HG02571 (cell line): ENCODE measurements around the gene SRXN1.

Source experiments
- ATAC-seq: cut with Tn5 transposase; IDR thresholded peaks from one replicate; pipeline ENCODE4 v1.9.1; 2021; ENCODE audit warnings: mild to moderate bottlenecking, moderate library complexity; ENCODE audit not compliant: unreplicated experiment

The SRXN1 gene

DNA sequence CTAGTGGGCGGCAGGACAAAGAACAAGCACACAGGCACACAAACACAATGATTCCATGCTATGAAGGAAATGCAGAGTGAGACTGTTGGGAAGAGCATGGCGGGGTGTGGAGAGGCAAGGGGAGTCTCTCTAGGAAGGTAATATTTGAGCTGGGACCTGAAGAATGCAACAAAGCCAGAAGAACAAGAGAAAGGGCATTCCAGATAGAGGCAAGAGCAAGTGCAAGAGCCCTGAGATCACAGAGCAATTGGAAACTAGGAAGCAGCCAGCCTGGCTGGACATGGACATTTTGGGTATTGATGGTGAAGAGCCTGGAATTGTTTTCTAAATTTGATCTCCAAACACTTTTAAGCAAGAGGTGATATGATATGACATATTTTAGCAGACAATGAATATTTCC lies 15.4 kb downstream of the SRXN1 start:
- ATAC-seq, result no peak

DNA sequence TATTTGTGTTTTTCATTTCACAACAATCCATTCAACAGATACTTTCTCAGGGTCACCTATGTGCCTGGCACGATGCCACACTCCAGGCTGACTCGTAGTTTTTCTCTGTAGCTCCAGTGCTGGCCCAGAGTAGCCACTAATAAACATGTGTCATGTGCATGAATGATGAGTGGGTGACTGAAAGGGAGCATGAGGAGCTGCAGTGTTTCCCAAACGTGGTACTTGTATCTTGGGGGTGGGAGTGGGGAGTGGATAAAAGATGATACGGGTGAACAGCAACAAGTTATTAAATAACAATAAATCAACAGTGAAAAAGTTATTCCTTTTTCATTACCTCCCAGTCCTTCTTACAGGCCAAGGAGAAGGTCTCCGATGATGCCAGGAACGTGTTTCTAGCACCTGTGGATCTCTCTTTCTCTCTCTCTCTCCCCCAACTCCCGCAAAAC lies 17.1 kb downstream of the SRXN1 start:
- no peak for ATAC-seq

DNA sequence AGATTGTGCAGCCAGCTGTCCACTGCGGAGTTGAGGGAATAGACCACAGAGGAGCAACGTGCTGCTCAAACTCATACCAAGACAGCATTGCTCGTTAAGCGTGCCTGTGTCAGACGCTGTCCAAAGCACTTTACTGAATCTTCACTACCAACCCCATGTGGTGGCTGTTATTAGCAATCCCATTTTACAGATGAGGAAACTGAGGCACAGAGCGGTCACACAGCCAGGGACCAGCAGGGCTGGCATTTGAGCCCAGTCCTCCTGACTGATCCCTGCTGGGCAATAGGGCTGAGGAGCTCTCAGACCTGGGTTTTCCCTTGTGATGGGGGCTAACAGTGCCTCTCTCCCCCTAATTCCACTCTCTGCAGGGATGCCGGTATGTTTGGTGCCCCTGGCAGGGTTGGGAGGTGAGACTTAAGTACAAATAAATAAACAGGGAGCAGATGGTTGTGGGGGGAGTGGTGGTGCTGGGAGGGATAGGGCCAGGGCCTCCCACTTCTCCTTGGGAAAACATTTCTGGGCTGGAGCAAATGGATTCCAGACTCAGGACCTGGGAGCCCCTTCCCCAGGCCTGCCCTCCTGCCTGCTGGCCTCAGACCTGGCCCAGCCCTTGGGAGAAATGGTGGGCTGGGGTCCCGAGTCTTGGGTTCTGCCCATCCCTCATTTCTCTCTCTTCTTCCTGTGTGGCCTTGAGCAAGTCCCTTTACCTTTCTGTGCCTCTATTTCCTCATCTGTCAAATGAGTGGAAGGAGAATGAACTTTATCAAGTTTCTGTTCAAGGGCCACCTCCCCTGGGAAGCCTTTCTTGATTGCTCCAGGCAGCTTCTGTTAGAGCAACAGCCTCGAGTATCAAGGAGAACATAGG lies 17.7 kb downstream of the SRXN1 start:
- ATAC-seq, result no peak

DNA sequence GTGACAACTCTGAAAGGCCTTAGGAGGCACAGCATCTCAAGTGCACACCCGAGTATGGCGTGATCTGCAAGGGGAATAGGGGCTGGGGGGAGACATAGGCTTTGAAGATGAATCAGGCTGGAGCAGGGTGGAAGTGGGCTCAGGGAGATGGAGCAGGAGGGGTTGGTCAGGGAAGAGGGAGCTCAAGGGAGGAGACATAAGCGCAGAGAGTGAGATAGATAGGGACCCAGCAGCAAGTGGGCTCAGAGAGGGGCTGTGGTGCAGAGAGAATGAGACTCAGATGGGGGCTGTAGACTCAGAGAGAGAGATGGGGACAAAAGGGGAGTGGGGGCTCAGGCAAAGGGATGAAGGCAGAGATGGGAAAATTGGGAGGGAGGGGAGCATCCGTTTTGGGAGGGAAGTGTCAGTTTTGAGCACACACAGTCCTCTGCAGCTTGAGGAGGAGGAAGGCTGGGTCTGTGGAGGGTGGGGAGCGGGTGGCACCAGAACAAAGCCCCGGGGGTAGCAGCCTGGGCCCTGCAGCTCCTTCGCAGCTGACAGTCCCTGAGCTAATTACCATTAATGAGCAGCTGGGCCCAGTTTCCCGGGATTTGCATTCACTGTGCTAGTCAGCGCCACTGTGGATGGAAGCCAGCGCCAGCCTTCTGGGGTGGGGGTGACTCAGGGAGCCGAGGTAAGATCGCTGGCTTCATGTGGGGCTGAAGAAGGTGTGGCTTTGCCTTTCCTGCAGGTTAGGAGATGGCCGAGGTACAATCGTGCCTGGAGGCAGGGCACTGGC lies 18.7 kb downstream of the SRXN1 start:
- no peak for ATAC-seq

DNA sequence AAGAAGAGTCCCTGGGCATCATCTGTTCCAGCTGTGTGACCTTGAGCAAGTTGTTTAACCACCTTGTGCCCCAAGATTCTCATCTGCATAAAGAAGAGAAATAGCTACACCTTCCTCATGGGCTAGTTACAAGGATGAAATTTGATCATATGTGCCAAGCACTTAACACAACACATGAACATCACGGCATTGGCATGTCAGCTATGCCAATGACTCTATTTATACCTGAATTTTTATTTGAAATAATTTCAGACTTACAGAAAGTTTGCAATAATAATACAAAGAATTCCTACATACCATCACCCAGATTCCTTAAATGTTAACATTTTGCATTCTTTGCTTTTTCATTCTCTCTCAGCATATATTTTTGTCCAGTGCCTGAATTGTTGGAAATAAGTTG lies 21.9 kb downstream of the SRXN1 start:
- no peak for ATAC-seq

DNA sequence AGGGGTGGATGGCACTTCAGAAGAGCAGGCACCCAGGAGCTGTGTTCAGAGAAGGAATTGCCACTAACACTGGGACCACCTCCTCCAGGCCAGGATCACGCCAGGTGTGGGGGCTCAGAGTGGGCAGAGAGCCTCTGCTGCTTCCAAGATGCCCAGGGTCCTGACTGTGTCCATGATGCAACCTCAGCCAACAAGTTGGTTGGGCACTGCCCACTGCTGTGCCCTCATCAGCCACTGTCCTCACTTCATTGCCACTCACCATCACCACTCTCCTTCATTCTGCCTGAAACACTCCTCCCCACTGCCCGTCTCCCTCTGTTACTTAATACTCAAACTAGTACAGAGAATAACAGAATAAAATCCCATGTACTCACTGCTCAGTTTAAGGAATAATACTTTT lies 26.4 kb downstream of the SRXN1 start:
- no peak for ATAC-seq

DNA sequence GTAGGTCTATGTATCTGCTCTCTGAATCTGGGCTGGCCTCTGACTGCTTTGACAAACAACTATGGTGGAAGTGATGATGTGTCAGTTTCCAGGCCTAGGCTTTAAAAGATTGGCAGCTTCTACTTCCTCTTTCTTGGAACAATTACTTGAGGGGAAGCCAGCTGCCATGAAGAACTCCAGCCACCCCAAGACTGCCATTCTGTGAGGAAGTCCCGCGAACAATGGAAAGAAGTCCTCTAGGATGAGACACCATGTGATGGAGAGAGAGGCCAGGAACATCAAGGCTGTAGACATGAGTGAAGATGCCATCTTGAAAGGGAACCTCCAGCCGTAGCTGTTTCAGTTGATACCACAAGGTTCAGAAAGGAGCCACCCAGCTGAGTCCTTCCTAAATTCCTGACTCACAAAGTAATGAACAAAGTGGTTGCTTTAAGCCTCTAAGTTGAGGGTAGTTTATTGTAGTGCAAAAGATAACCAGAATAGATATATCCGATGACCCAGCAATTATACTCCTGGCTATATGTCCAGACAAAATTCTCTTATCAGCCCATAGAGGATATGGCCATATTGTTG lies 27.6 kb downstream of the SRXN1 start:
- ATAC-seq, result no peak

DNA sequence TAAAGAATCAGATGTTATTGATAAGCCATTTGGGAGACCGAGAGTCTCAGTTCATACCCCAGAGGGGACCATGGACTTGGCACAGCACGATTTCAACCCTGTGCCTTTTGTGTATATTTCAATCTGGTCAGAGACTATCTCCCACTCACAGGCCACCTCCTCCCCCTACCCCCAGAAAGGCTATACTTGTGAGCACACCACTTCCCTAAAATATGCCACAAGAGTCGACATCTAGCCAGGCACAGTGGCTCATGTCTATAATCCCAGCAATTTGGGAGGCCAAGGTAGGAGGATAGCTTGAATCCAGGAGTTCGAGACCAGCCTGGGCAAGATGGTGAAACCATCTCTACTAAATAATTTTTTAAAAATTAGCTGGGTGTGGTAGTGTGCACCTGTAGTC lies 29.3 kb downstream of the SRXN1 start:
- no peak for ATAC-seq

DNA sequence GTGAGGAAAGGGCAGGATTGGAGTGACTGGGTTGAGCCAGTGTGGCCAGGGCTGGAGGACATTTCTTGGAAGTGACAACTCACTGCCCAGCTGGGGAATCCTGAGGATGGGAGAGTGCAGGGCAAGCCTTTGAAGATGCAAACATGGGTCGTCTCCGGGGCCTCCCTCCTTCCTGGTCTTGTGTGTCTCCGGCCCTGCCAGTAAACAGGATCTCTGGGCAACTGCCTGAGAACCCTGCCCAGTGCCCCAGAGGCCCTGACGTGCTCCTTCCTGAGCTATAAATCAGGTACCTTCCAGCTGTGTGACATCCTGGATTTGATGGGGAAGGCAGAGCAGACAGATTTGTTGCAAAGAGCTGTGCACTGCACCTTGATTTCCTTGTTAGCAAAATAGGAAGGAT lies 30.0 kb downstream of the SRXN1 start:
- ATAC-seq, result no peak

DNA sequence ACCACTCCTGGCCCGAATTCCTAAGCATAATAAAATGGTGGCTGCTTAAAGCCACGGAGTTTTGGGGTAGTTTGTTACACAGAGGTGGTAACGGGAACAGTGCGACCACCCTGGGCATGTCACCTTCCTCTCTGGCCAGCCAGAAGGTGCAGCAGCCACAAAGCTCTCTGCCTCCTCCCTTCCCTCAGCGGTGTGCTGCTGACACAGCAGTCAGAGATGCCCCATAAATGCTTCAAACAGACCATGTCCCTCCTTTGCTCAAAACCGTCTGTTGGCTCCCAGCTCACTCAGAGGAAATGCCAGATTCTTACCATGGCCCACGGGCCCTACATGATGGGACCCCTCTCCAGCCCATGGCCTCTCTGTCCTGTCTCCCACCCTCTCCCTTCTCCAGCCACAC lies 30.8 kb downstream of the SRXN1 start:
- no peak for ATAC-seq

DNA sequence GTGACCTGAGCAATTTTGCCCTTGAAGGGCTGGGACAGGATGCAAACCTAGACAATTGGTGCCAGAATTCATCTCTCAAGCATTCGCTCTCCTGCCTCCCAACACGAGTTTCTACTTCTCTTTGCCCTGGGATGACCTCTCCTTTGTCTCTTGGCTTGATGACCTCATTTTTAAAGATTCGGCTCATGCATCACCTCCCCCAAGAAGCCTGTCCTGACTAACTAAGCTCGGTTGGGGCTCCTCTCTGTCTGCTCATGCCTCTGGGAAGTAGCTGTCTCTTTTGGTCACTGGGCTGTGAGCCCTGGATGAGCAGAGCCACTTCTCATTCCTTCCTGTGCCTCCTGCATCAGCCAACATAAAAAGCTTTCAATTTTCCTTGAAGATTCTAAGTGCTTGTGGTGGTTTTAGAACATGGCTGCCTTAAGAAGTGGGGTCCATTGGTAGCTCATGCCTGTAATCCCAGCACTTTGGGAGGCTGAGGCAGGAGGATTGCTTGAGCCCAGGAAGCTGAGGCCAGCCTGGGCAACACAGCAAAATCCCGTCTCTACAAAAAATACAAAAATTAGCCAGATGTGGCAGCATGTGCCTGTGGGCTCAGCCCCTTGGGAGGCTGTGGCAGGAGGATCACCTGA lies 31.8 kb downstream of the SRXN1 start:
- ATAC-seq, result no peak

DNA sequence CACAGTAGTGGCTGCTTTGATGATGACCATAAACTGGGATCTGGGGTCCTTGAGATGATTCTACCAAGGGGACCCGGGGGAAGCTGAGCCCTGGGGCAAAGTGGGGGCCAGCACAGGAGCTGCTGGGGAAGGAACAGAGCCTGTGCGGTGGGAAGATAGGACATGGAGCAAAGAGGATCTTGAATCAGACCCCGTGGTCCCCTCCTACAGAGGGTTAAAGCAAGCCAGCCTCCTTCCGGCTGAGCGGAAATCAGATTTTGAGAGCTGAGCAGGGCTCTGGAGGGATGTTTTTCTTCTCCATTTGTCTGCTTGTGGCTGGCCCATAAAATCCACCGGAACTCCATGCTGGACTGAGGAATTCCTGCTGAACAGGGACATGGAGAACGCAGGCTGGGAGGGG lies 32.8 kb downstream of the SRXN1 start:
- no peak for ATAC-seq

DNA sequence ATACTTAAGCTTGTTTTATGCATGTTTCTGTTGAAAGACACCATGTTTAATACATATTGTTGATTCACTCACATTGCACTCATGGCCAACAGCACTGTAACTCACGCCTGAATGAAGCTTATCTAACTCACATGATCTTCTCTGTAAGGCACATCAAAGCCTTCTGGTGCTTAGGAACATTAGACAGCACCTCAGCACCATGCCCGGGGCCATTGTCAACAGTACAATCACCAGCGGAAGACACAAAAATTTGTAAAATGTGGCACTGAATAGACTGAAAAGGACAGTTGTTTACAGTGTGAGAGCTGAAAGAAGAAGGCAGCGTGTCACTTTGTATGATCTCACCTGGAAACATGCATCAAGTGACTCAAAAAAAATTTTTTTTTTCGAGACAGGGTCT lies 34.0 kb downstream of the SRXN1 start:
- no peak for ATAC-seq

DNA sequence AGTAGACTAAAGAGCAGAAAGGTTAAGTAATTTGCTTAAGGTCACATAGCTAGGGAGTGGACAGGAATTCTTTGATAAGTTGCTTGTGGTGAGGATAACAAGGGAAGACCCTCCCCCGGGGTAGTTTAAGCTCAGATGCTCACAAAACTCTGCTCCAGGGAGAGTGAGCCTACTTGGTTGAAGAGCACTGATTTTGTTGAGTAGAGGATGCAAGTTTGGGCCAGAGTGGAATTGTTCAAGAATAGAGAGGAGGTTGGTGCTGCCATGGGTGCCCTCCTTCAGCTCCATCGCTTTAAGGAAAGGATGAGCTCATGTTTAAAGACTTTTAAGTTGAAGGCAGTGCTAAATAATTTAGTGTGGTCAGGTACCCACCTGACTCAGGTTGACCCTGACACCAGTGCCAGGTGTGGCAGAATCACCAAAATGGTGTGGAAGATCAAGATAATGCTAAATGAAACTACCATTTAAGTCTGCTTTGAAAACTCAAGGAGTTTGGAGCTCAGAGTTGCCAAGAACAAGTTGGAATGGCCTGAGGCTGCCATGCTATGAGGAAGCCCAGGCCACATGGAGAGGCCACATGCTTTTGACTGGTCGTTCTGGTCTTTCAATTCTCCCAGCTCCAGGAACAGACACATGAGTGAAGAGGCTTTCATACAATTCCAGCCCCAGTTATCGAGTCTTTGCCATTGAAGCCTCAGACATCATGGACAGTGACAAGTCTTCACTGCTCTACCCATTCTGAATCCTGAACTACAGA lies 34.9 kb downstream of the SRXN1 start:
- no peak for ATAC-seq

DNA sequence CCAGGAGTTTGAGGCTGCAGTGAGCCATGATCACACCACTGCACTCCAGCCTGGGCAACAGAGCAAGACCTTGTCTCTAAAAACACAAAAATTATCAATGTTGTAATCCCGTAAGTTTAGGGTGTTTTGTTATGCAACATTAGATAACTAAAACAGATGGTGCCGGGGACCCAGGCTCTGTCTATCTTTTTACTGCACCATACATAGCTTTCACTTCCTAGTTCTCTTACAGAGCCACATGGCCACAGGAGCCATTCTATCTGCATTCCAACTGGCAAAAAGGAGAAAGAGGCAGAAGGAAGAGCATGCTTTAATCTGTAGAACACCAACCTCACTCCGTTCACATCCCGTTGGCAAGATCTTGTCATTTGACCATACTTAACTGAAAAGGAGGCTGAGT lies 37.5 kb downstream of the SRXN1 start:
- no peak for ATAC-seq

DNA sequence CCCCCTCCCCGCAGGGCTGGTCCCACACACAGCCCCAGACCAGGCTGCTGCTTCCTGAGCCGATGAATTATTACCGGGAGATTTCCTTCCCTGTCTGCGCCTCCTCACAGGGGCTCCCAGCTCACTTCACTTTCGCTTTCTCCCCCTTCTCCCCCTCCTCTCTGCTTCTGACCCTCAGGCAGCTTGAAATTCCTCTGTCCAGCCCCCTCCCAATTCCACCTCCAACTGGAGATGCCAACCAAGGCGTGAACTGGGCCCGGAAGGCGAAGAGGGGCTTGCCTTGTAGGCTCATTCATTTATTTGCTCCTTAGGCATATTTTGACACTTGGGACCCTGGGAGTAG lies 41.2 kb downstream of the SRXN1 start:
- ATAC-seq, result no peak

DNA sequence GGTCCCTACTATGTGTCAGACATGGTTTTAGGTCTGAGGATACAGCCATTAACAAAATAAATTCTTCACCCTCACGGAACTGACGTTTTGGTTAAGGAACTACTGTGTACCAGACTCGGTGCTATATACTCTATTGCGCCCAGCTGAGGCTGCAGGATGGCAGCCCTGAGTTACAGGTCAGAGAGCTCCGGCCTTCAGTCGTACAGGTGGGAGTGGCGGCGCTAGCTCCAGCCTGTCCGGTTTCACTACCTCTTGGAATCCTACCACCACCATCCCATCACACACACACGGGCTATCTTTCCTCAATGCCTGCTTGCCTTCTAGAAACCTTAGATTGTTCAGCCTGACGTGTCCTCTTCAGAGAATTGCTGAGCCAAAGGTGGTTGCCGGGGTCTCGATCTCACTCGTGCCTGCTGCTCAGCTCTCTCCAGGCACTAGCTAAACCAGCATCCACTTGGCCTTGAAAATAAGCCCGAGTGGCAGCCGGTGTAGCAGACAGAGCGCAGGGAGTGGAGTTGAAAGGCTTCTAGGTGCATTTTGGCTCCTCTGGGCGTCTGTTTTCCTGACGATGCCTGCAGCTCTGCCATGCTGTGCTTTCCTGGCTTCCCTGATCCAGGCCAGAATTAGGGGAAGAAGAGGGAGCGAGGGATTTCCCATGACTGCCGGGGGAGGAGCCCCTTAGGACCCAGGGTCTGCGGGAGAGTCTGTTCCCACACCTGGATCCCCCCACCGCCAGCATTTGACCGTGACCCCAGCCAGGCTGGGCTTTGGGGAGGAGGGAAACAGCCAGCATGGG lies 41.8 kb downstream of the SRXN1 start:
- no peak for ATAC-seq

DNA sequence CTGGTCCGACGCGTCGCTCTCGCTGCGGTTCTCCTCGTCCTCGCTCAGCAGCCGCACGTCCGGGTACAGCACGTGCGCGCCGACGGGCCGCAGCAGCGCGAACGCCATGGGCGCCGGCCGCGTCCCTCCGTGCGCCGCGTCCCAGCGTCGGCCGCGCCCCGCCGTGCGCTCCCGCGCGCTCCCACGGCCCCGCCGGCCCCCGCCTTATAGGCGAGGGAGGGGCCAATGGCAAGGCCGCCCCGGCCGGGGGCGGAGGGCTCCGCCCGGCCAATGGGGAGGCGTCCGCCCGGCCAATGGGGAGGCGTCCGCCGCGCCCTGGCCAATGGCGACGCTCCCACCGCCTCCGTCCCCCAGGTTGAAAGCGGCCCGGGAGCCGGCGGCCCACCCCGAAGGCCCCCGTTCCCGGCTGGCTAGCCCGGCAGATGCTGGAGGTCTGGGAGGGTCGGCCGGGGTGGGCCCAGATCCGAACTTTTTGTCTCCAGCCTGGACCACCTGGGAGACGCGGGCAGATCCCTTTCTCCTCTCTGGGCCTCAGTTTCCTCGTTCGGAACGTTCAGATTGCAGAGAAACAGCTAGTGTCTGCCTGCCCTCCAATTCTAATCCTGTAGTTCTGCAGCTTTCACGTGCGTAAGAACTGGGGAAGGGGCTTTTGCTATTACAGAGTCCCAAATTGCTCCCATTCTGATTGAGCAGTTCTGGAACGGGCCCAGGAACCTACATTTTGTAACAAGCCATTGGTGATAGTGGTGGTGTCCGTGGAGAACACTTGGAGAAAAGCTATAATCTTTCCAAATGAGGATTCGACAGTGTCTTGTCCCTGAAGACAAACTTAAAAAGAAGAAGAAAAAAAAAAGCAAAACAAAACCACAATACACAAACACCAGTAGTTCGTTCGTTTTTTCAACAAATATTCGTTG lies 42.6 kb downstream of the SRXN1 start, which contains the start of gene TCF15:
Gene TCF15, minus strand, starts transcription at position 180 of the 917 bp plus-strand sequence. Its CDS starts 72 bp downstream, at position 108.
- ATAC-seq, result no peak
